Measurements from ENCODE around the gene RAB11FIP3. TPM values are rescaled to one million over a fixed set of nuclear protein-coding genes. Genes with fewer than 3 reads are reported as not detected.

RAB11FIP3 gene
- total RNA-seq, 1 experiment from 2014 or later, result 37.1 TPM

DNA sequence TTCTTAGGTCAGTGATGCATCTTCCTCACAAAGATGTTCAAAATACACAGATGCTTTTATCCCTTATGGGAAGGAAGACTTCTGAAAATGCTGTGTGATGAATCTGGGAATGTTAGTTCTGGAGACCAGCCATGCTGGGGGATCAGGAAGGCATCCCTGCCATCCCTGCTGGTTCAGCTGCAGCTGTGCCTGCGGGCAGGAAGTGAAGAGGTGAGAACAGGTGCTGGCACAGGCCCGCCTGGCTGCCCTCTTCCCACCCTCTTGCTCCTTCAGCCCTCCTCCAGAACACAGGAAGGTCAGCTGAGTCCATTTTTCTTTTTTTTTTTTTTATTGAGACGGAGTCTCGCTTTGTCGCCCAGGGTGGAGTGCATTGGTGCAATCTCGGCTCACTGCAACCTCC is 15.2 kb downstream of the RAB11FIP3 start:
- Histone ChIP-seq H2BK20ac (ENCODE audit: low read depth, low read length, poor library complexity, severe bottlenecking) (no peak overlapping the region), H3K23me2 (ENCODE audit: insufficient read length, low read depth, low read length, poor library complexity, severe bottlenecking) (no peaks in the 10 kb centered on the region), H3K18ac (ENCODE audit: insufficient read length, low read depth, low read length) (no peak overlapping the region), H2BK120ac (ENCODE audit: low read depth, low read length, poor library complexity, severe bottlenecking) (no peak overlapping the region), H2AFZ (ENCODE audit: low read length) (no peak overlapping the region), H4K5ac (ENCODE audit: insufficient read length, low read depth, low read length) (no peak overlapping the region), H3K9me3 (ENCODE audit: control insufficient read depth, low read depth, low read length) (no peaks in the 10 kb centered on the region), H3T11ph (ENCODE audit: low read length) (no peak overlapping the region), H2BK5ac (ENCODE audit: insufficient read length, low read length) (no peak overlapping the region), H3K23ac (ENCODE audit: insufficient read length, low read depth, low read length) (no peak overlapping the region), H2AK5ac (ENCODE audit: insufficient read length, low read length) (no peak overlapping the region), H3K27ac (ENCODE audit: insufficient read length, low read depth, low read length) (no peak overlapping the region), H3K27me3 (ENCODE audit: insufficient read depth, low read length) (no peaks in the 10 kb centered on the region), H3K56ac (ENCODE audit: insufficient read length, low read depth, low read length) (no peak overlapping the region), H3K4ac (ENCODE audit: low read depth, low read length) (no peak overlapping the region), H4K91ac (ENCODE audit: insufficient read length, low read depth, low read length) (no peak overlapping the region), H4K8ac (replicated peaks; ENCODE audit: insufficient read length, low read depth, low read length) (no peak overlapping the region), H2BK12ac (ENCODE audit: insufficient read length, low read depth, low read length) (no peak overlapping the region), H3K79me2 (ENCODE audit: insufficient read depth, low read length) (no peaks in the 10 kb centered on the region), H3K4me1 (ENCODE audit: insufficient read depth, low read length) (no peaks in the 10 kb centered on the region), H4K20me1 (ENCODE audit: control insufficient read depth, insufficient read depth, insufficient read length) (no peaks in the 10 kb centered on the region), H3K9ac (ENCODE audit: extremely low read depth, insufficient read length, low read length) (no peak overlapping the region), H3K4me2 (ENCODE audit: insufficient read depth, insufficient read length, low read length) (no peak overlapping the region), H3K14ac (ENCODE audit: insufficient read depth, low read length) (no peak overlapping the region), H3K79me1 (ENCODE audit: insufficient read depth, low read depth, low read length, poor library complexity, severe bottlenecking) (no peaks in the 10 kb centered on the region), H2BK15ac (ENCODE audit: low read depth, low read length) (no peak overlapping the region)
- TF ChIP-seq, protein P1, sequence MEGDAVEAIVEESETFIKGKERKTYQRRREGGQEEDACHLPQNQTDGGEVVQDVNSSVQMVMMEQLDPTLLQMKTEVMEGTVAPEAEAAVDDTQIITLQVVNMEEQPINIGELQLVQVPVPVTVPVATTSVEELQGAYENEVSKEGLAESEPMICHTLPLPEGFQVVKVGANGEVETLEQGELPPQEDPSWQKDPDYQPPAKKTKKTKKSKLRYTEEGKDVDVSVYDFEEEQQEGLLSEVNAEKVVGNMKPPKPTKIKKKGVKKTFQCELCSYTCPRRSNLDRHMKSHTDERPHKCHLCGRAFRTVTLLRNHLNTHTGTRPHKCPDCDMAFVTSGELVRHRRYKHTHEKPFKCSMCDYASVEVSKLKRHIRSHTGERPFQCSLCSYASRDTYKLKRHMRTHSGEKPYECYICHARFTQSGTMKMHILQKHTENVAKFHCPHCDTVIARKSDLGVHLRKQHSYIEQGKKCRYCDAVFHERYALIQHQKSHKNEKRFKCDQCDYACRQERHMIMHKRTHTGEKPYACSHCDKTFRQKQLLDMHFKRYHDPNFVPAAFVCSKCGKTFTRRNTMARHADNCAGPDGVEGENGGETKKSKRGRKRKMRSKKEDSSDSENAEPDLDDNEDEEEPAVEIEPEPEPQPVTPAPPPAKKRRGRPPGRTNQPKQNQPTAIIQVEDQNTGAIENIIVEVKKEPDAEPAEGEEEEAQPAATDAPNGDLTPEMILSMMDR (conservative IDR thresholded peaks at IDR 0.05), result no peak
- whole genome bisulfite sequencing (ENCODE audit: extremely low coverage, insufficient read length, low lambda C conversion rate), result no CpG with 5 or more reads among the region's 6 CpGs
- no peak for DNase-seq
- Mint-ChIP-seq H3K4me1 (peaks cover 10 to 17% of the 10 kb centered on the region in 2 experiments; a peak in 3 of 4 replicates), H3K27ac (no peak overlapping the region), H3K9me3 (no peaks in the 10 kb centered on the region), H3K4me3 (no peak overlapping the region), H3K36me3 (ENCODE audit: insufficient read depth in 1 of 3, low read depth in 3 of 3) (peaks cover 4 to 11% (median 11%) of the 10 kb centered on the region in 3 experiments; a peak in 5 of 7 replicates), H3K27me3 (ENCODE audit: low read depth) (no peaks in the 10 kb centered on the region)
